Upper lobe of left lung (tissue), 6 donors: ENCODE measurements around the gene QKI. TPM values are rescaled to one million over a fixed set of nuclear protein-coding genes. Genes with fewer than 3 reads are reported as not detected.

Experiments used
- ATAC-seq, 2 donors: fragments of 200-7000 bp; cut with Tn5 transposase; one replicate each; pipeline ENCODE4 v1.9.1; 2022; ENCODE audit warnings: mild to moderate bottlenecking in 2 of 2, moderate library complexity in 2 of 2; ENCODE audit not compliant: low FRiP score in 2 of 2
- DNase-seq, 2 donors: peaks; one replicate each; pipeline ENCODE4 v3.0.0-alpha.2; 2019 to 2020
- H3K27ac ChIP-seq, 4 donors: fragments of 200-600 bp; sonication (generic); one replicate each; pipeline ENCODE4 v1.5.1; 2016 to 2019
- H3K27me3 ChIP-seq, 4 donors: fragments of 200-600 bp; sonication (generic); one replicate each; pipeline ENCODE4 v1.5.1; 2017 to 2019
- H3K36me3 ChIP-seq, 4 donors: fragments of 200-600 bp; sonication (generic); one replicate each; pipeline ENCODE4 v1.5.1; 2016 to 2019
- H3K4me1 ChIP-seq, 4 donors: fragments of 200-600 bp; sonication (generic); one replicate each; pipeline ENCODE4 v1.5.1; 2018 to 2019
- H3K4me3 ChIP-seq, 4 donors: fragments of 200-600 bp; sonication (generic); one replicate each; pipeline ENCODE4 v1.5.1; 2017 to 2019; ENCODE audit warnings: mild to moderate bottlenecking in 2 of 4, moderate library complexity in 1 of 4
- H3K9me3 ChIP-seq, 4 donors: fragments of 200-600 bp; sonication (generic); one replicate each; pipeline ENCODE4 v1.5.1; 2018 to 2019
- CTCF ChIP-seq, 6 experiments: fragments of 450-650 bp in 4 of 6; fragments of 200-600 bp in 2 of 6; sonication (generic) in 2 of 6; IDR thresholded peaks; one replicate each; pipeline ENCODE4 v1.5.1; 2016 to 2019; ENCODE audit warnings: antibody characterized with exemption in 6 of 6
- EP300 ChIP-seq, 4 donors: sonication (generic); formaldehyde crosslinking; IDR thresholded peaks; one replicate each; pipeline ENCODE4 v1.5.1; 2017; ENCODE audit warnings: antibody characterized with exemption in 4 of 4, control low read depth in 2 of 4
- POLR2A ChIP-seq, 4 donors: fragments of 450-650 bp; IDR thresholded peaks; one replicate each; pipeline ENCODE4 v1.5.1; 2016 to 2017; ENCODE audit warnings: antibody characterized with exemption in 4 of 4, mild to moderate bottlenecking in 2 of 4
- POLR2AphosphoS5 ChIP-seq, 2 donors: sonication (generic); formaldehyde crosslinking; IDR thresholded peaks; one replicate each; pipeline ENCODE4 v1.5.1; 2017; ENCODE audit warnings: antibody characterized with exemption in 2 of 2
- WGBS, 2 donors: methylation state at CpG; one replicate each; pipeline ENCODE4 v1.1.5; 2017 to 2018; 5-methylcytosine and 5-hydroxymethylcytosine counted together
- total RNA-seq, 6 donors: library from RNA; depleted of rRNA in 4 of 6; stranded (reverse); fragments of >200 nt in 4 of 6; gene quantifications; one replicate each; pipeline versions ENCODE4 v1.1.0 to v1.2.1, GENCODE V29; 2016 to 2021
- donor health status: DM: no; HTN: no; CAD: no; lungs with moderate emphysema.
- donor health status: DM: no; HTN: yes; CAD: no; lungs with severe emphysema.

The QKI gene
- total RNA-seq, 6 donors from 2014 or later, result 181 to 273 (median 226) TPM

GRCh38 chr6:163459007-163459406 is 44.5 kb downstream of the QKI start:
- H3K4me1 ChIP-seq, result peaks cover 45 to 51% (median 49%) of the 10 kb centered on the region in 4 donors
- H3K27me3 ChIP-seq, result no peaks in the 10 kb centered on the region
- peaks cover 0 to 17% (median 0%) of the 10 kb centered on the region in 4 donors for H3K36me3 ChIP-seq
- TF ChIP-seq POLR2A (IDR thresholded peaks at IDR 0.05) (no peak), CTCF (IDR thresholded peaks at IDR 0.05) (no peak), POLR2AphosphoS5 (IDR thresholded peaks at IDR 0.05) (no peak), EP300 (IDR thresholded peaks at IDR 0.05) (no peak)
- no peaks in the 10 kb centered on the region for H3K9me3 ChIP-seq
- peak overlapping the region; percentile 7 to 76 (median 27) for H3K27ac ChIP-seq
- H3K4me3 ChIP-seq, result no peak overlapping the region
- WGBS, 2 donors, result 82 to 88% methylated on average over 2 of the region's 2 CpGs
- peak in 1 of 2 donors; percentile 28 for DNase-seq
- peak in 1 of 2 donors; percentile 40 for ATAC-seq

GRCh38 chr6:163459536-163459935 is 45.0 kb downstream of the QKI start:
- TF ChIP-seq CTCF (IDR thresholded peaks at IDR 0.05) (no peak), POLR2A (IDR thresholded peaks at IDR 0.05) (no peak), EP300 (IDR thresholded peaks at IDR 0.05) (no peak), POLR2AphosphoS5 (IDR thresholded peaks at IDR 0.05) (no peak)
- ATAC-seq (no peak), DNase-seq (no peak)
- 72% methylated on average over 2 of the region's 2 CpGs for WGBS, 2 donors
- H3K9me3 ChIP-seq, result no peaks in the 10 kb centered on the region
- H3K4me3 ChIP-seq, result no peak overlapping the region
- no peaks in the 10 kb centered on the region for H3K27me3 ChIP-seq
- H3K27ac ChIP-seq, result peak overlapping the region in 3 of 4 donors; percentile 7 to 76 (median 49)
- peaks cover 0 to 17% (median 0%) of the 10 kb centered on the region in 4 donors for H3K36me3 ChIP-seq
- H3K4me1 ChIP-seq, result peaks cover 45 to 51% (median 49%) of the 10 kb centered on the region in 4 donors

GRCh38 chr6:163460307-163460782 is 45.8 kb downstream of the QKI start:
- Histone ChIP-seq H3K4me3 (peak overlapping the region in 3 of 4 donors; percentile 22 to 41 (median 32)), H3K36me3 (peaks cover 0 to 17% (median 0%) of the 10 kb centered on the region in 4 donors), H3K27me3 (no peaks in the 10 kb centered on the region), H3K27ac (peak overlapping the region; percentile 49 to 76 (median 56)), H3K9me3 (no peaks in the 10 kb centered on the region), H3K4me1 (peaks cover 45 to 50% (median 49%) of the 10 kb centered on the region in 4 donors)
- TF ChIP-seq POLR2AphosphoS5 (IDR thresholded peaks at IDR 0.05), result no peak
- TF ChIP-seq CTCF (IDR thresholded peaks at IDR 0.05), result no peak
- TF ChIP-seq POLR2A (IDR thresholded peaks at IDR 0.05), result no peak
- no peak for TF ChIP-seq EP300 (IDR thresholded peaks at IDR 0.05)
- WGBS, 2 donors, result 20 to 23% methylated on average over 5 of the region's 5 CpGs
- DNase-seq, result no peak
- peak in 1 of 2 donors; percentile 34 for ATAC-seq

GRCh38 chr6:163461696-163462095 is 47.2 kb downstream of the QKI start:
- Histone ChIP-seq H3K4me1 (peaks cover 42 to 50% (median 44%) of the 10 kb centered on the region in 4 donors), H3K36me3 (peaks cover 0 to 7% (median 0%) of the 10 kb centered on the region in 4 donors), H3K9me3 (no peaks in the 10 kb centered on the region), H3K27ac (peak overlapping the region in 1 of 4 donors; percentile 76), H3K27me3 (no peaks in the 10 kb centered on the region), H3K4me3 (no peak overlapping the region)
- TF ChIP-seq POLR2A (IDR thresholded peaks at IDR 0.05) (no peak), EP300 (IDR thresholded peaks at IDR 0.05) (no peak), POLR2AphosphoS5 (IDR thresholded peaks at IDR 0.05) (no peak), CTCF (IDR thresholded peaks at IDR 0.05) (no peak)
- 65 to 68% methylated on average over 3 of the region's 3 CpGs for WGBS, 2 donors
- peak in 1 of 2 donors; percentile 31 for ATAC-seq
- DNase-seq, result no peak

GRCh38 chr6:163463180-163463579 is 48.7 kb downstream of the QKI start:
- H3K36me3 ChIP-seq, result no peaks in the 10 kb centered on the region
- H3K9me3 ChIP-seq, result no peaks in the 10 kb centered on the region
- TF ChIP-seq CTCF (IDR thresholded peaks at IDR 0.05) (no peak), POLR2A (IDR thresholded peaks at IDR 0.05) (no peak), EP300 (IDR thresholded peaks at IDR 0.05) (no peak), POLR2AphosphoS5 (IDR thresholded peaks at IDR 0.05) (no peak)
- H3K27me3 ChIP-seq, result no peaks in the 10 kb centered on the region
- 87 to 88% methylated on average over 5 of the region's 5 CpGs for WGBS, 2 donors
- ATAC-seq (no peak), DNase-seq (no peak)
- H3K4me1 ChIP-seq, result peaks cover 28 to 45% (median 34%) of the 10 kb centered on the region in 4 donors
- H3K4me3 ChIP-seq, result no peak overlapping the region
- no peak overlapping the region for H3K27ac ChIP-seq
